ENCODE results near the gene AIPL1. TPM values are rescaled to one million over a fixed set of nuclear protein-coding genes. Genes with fewer than 3 reads are reported as not detected.

AIPL1 gene
- total RNA-seq, 1 experiment from 2014 or later: not detected

DNA sequence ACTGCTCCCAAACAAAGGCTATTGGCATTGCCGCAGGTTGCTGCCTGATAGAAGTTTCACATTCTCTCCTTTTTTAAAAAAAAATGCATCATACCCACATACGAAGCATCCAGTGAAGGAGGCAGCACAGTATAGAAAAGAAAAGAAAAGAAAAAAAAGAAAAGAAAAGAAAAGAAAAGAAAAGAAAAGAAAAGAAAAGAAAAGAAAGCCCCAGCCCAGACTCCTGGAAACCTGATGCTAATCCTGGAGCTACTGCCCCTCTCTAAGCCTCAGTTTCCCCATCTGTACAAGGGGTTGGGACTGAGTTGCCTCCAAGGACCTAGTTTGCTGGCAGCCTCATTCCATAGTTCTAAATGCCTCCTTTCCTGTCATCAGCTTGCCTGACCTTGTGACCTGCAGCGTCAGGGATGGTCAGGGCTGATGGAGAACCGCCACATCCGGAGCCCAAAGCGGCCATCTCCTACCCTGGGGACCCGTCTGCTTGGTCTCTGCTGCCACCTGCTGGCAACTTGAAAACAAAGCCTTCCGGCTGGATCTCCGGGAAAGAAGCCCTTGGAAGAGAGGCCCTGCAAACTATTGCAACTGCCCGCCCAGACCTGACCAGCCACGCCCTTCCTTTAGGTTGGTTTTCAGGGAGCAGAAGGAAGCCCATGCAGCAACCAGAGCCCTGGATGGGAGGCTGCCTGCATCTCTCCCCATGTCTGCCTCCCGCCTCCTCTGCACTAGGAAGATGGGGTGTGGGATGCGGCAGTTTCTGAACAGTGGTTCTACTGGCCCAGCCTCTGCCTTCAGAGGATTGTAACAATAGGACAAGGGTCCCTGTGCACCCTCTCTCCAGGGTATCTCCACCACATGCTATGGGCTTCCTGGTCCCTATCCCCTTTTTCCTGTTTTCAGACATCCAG lies 13.0 kb downstream of the AIPL1 start (continued):
- no peak for TF ChIP-seq EGR1 (IDR thresholded peaks at IDR 0.05; ENCODE audit: low read depth)

DNA sequence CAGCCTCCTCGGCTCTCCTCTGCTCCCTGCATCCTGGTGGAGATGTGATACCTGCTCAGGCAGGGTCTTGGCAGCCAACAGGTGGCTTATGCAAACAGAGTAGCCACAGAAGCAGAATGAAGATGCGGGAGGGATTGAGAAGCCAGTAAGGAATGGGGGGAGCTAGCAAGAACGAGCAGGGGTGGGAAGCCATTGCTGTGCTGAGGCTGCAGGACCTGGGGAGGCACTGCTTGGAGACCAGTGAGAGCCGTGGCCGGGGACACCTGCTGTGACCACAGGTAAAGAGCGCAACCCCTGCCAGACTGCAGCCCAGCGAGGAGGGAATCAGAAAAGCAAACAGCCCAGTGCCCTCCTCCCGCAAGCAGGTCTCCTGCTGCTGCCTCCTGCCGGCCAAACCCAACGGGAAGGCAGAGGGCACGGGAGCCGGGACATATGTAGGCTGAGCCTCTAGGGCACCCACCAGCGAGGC lies 14.7 kb downstream of the AIPL1 start:
- H3K36me3 ChIP-seq (ENCODE audit: control insufficient read depth in 1 of 2, insufficient read depth in 2 of 2, low read length in 2 of 2): no peaks in the 10 kb centered on the region
- H3K27me3 ChIP-seq (ENCODE audit: insufficient read depth, low read length): peaks cover 5% of the 10 kb centered on the region; the same call in 1 of the 2 replicates
- no peaks in the 10 kb centered on the region for H4K20me1 ChIP-seq (ENCODE audit: insufficient read depth)
- no peak for DNase-seq (ENCODE audit: low read depth, low spot score)
- H3K9me2 ChIP-seq (ENCODE audit: insufficient read depth): no peaks in the 10 kb centered on the region
- H3K4me2 ChIP-seq (ENCODE audit: low read length): peak overlapping the region; percentile 35
- TF ChIP-seq POLR2AphosphoS5 (IDR thresholded peaks at IDR 0.05; ENCODE audit: low read depth, low read length) (no peak), RAD21 (IDR thresholded peaks at IDR 0.05; ENCODE audit: low read depth) (peak; percentile 47), JUND (IDR thresholded peaks at IDR 0.05) (no peak), SP1 (IDR thresholded peaks at IDR 0.05; ENCODE audit: low read depth) (no peak), CEBPB (IDR thresholded peaks at IDR 0.05; ENCODE audit: low read depth) (no peak), EZH2phosphoT487 (IDR thresholded peaks at IDR 0.05; ENCODE audit: borderline replicate concordance) (no peak), TCF7L2 (IDR thresholded peaks at IDR 0.05; ENCODE audit: borderline replicate concordance, extremely low read depth, insufficient read depth, insufficient read length) (no peak)
- TF ChIP-seq, protein P1, sequence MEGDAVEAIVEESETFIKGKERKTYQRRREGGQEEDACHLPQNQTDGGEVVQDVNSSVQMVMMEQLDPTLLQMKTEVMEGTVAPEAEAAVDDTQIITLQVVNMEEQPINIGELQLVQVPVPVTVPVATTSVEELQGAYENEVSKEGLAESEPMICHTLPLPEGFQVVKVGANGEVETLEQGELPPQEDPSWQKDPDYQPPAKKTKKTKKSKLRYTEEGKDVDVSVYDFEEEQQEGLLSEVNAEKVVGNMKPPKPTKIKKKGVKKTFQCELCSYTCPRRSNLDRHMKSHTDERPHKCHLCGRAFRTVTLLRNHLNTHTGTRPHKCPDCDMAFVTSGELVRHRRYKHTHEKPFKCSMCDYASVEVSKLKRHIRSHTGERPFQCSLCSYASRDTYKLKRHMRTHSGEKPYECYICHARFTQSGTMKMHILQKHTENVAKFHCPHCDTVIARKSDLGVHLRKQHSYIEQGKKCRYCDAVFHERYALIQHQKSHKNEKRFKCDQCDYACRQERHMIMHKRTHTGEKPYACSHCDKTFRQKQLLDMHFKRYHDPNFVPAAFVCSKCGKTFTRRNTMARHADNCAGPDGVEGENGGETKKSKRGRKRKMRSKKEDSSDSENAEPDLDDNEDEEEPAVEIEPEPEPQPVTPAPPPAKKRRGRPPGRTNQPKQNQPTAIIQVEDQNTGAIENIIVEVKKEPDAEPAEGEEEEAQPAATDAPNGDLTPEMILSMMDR (IDR thresholded peaks at IDR 0.05 in 2 of 3, conservative IDR thresholded peaks at IDR 0.05 in 1 of 3; ENCODE audit: borderline replicate concordance in 1 of 3, insufficient read depth in 1 of 3, low read depth in 2 of 3, low read length in 2 of 3): peak; percentile 49 to 70 (median 60); a peak in 5 of 6 replicates
- TF ChIP-seq, protein P2, sequence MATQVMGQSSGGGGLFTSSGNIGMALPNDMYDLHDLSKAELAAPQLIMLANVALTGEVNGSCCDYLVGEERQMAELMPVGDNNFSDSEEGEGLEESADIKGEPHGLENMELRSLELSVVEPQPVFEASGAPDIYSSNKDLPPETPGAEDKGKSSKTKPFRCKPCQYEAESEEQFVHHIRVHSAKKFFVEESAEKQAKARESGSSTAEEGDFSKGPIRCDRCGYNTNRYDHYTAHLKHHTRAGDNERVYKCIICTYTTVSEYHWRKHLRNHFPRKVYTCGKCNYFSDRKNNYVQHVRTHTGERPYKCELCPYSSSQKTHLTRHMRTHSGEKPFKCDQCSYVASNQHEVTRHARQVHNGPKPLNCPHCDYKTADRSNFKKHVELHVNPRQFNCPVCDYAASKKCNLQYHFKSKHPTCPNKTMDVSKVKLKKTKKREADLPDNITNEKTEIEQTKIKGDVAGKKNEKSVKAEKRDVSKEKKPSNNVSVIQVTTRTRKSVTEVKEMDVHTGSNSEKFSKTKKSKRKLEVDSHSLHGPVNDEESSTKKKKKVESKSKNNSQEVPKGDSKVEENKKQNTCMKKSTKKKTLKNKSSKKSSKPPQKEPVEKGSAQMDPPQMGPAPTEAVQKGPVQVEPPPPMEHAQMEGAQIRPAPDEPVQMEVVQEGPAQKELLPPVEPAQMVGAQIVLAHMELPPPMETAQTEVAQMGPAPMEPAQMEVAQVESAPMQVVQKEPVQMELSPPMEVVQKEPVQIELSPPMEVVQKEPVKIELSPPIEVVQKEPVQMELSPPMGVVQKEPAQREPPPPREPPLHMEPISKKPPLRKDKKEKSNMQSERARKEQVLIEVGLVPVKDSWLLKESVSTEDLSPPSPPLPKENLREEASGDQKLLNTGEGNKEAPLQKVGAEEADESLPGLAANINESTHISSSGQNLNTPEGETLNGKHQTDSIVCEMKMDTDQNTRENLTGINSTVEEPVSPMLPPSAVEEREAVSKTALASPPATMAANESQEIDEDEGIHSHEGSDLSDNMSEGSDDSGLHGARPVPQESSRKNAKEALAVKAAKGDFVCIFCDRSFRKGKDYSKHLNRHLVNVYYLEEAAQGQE (IDR thresholded peaks at IDR 0.05; ENCODE audit: low read depth): no peak
- intact Hi-C loops (cut with micrococcal nuclease): loop anchor here (5.0 kb wide), 1 partner anchor 1173 kb away; no protein-coding TSS in a partner anchor
- POLR2A ChIA-PET: no interaction called here
- no peak overlapping the region for H3K9ac ChIP-seq (ENCODE audit: low read length)
- H3K4me3 ChIP-seq (replicated peaks in 1 of 2; ENCODE audit: low read depth in 1 of 2, low read length in 2 of 2): no peak overlapping the region
- peaks cover 0 to 4% of the 10 kb centered on the region in 2 experiments; a peak in 2 of 4 replicates for H3K4me1 ChIP-seq (ENCODE audit: control insufficient read depth in 1 of 2, insufficient read depth in 2 of 2, low read length in 2 of 2)
- no peak overlapping the region for H3K27ac ChIP-seq (ENCODE audit: low read depth, low read length)
- H3K9me3 ChIP-seq (ENCODE audit: control insufficient read depth in 1 of 2, insufficient read depth in 1 of 2, low read depth in 1 of 2, low read length in 2 of 2): no peaks in the 10 kb centered on the region
- peak; percentile 68 for ATAC-seq
- RAD21 ChIA-PET (ENCODE audit: low non-redundant PET in 1 of 2, low total read pairs in 2 of 2, uncharacterized antibody in 2 of 2, unreplicated experiment in 2 of 2): no interaction called here
- BruUV-seq (replicated peaks): no TSS peak
- no peak overlapping the region for H2AFZ ChIP-seq (ENCODE audit: low read depth, low read length, poor library complexity, severe bottlenecking)
- H3K79me2 ChIP-seq (ENCODE audit: insufficient read depth, low read length): no peaks in the 10 kb centered on the region
- CTCF ChIA-PET: interaction anchor here (0.9 to 1.8 kb wide), 2 partner anchors 16 to 833 kb away, joined by 3 to 7 read pairs; no protein-coding TSS in a partner anchor
